C1 segment of cervical spinal cord (tissue), 14 donors: ENCODE data around the gene ARFGAP1.

Source experiments
- DNase-seq, 14 donors: peaks; one replicate each; lab custom pipeline; 2025; lab: John Stamatoyannopoulos, UW

Gene ARFGAP1

DNA sequence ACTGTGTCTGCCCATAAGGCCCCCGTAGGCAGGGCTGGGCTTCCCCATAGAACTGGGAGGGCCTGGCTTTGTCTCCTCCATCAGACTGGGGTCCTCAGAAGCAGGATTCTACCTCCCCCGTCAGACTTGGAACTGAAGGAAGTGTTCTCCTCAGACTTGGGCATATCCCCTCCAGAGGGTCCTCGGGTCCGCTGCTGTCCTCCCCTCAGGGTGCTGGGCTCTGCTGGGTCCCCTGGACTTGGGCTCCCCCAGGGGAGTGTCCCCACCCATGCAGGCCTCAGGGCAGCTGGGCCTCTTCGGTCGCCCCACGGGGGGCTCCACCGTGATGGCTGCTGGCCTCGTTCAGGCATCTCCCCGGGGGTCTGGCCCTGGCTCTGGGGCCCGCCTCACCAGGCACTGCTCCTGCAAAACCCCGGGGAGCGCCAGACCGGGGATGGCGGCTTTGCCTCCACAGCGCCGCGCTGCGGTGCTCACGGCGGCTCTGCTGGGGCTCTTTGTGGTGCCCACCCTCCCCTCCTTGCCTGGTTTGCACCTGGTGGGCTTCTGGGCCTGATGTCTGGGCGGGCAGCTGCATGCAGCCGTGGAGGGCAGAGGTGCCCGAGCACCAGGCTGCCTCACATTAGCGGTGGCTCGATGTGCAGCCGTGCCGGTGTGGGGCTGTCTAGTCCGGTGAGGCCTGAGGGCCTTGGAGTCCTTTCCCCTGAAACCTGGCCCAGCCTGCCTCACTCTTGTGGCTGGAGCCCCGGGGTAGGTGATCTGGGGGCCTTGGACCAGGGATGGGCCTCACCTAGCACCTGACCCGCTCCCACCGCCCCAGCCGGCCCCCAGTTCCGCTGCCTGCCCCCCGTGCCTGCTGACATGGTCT, 34.3 kb downstream of the ARFGAP1 start:
- no peak for DNase-seq

DNA sequence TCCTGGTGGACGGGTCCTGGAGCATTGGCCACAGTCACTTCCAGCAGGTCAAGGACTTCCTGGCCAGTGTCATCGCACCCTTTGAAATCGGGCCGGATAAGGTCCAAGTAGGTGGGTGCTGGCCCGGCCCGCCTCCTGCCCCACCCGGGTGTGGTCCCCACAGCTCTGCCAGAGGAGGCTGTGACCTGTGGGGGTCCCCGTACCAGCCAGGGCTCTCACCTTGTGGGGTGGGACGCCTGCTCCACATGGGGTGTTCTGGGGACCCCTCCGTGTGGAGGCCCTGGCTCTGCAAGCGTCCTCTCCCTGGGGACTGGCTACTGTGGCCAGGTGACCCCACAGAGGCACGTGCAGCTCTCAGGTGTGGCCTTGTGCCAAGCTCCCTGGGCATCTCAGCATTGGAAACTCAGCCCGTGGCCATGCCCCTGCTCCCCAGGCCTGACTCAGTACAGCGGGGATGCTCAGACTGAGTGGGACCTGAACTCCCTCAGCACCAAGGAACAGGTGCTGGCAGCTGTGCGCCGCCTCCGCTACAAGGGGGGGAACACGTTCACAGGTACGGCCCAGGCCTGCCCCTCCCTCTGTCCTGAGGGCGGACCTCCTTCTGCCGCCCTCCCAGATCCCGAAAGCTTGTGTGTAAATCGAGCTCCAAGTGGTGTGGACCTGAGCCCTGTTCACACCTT, 35.1 kb downstream of the ARFGAP1 start:
- DNase-seq = no peak

DNA sequence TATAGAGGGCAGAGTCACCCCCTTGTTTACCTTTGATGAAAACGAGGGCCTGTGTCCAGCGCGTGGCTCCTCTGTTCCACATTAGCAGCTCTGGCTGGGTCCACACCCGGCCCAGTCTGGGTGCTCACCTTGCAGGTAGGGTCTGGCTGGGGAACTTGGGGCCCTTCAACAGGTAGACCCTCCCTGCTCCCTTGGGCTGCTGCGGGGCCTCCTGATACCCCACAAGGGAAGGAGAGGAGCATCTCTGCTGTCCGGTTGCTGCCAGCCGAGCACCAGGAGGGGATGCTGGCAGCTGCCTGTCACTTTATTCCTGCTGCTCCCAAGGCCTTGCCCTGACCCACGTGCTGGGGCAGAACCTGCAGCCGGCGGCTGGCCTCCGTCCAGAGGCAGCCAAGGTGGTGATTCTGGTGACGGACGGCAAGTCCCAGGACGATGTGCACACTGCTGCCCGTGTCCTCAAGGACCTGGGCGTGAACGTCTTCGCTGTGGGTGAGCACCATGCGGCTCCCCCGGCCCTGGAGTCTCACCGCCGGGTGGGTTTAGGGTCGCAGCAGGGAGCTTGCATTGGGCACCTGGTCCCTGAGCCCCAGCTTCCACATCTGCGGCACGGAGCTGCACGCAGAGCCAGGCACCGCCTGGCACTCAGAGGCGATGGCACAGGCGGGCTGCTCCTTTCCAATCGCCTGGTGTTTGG, 35.8 kb downstream of the ARFGAP1 start:
- no peak for DNase-seq

DNA sequence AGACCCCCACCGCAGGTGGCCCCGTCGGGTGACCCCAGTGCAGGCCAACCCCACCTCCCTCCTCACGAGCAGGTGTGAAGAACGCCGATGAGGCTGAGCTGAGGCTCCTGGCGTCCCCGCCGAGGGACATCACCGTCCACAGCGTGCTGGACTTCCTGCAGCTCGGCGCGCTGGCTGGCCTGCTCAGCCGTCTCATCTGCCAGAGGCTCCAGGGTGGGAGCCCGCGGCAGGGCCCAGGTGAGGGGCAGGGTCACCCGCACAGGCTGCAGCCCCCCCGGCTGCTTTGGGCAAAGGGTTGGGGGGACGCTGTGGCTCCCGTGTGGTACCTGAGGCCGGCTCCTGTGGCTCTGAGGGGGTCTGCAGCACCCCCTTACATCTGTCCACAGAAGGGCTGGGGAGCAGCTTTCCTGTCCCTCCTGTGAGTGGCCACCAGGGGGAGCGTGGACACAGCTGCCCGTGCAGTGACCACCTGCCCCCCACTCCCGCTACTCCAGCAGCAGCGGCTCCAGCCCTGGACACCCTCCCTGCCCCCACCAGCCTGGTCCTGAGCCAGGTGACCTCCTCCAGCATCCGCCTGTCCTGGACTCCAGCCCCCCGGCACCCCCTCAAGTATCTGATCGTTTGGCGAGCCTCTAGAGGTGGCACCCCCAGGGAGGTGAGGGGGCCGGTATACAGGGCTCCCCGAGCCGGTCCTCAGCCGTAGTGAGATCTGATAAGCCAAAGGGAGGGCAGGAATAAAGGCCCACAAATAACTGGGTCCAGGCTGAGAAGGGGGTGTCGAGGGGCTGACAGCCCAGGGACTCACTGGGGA, 36.9 kb downstream of the ARFGAP1 start:
- peak in 3 of 14 donors; percentile 2 to 41 (median 10) for DNase-seq

DNA sequence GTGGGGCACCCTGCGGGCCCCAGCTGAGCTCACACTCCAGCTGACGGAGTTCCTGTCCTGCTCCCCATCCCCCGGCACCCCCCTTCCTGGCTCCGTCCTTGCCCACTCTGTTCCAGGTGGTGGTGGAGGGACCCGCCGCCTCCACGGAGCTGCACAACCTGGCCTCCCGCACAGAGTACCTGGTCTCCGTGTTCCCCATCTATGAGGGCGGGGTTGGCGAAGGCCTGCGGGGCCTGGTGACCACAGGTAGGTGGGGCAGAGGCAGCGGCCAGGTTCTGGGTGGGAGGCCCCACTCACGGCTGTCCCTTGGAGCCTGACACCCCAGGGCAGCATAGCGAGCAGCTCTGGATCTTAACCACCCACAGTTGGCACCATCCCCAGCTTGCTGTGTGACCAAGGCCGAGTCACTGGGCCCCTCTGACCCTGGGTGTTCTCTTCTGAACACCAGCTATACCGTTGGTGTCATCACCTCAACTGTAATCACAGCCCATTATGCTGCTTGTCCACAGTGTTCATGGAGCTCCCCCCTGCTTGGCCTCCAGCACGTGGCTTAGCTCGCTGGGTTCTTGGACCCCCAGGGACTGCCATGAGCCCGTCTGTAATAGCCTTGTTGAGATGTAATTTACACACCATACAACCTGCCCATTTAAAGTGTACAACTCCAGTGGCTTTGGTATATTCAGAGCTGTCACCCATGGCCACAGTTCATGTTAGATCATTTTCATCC, 37.8 kb downstream of the ARFGAP1 start:
- no peak for DNase-seq

DNA sequence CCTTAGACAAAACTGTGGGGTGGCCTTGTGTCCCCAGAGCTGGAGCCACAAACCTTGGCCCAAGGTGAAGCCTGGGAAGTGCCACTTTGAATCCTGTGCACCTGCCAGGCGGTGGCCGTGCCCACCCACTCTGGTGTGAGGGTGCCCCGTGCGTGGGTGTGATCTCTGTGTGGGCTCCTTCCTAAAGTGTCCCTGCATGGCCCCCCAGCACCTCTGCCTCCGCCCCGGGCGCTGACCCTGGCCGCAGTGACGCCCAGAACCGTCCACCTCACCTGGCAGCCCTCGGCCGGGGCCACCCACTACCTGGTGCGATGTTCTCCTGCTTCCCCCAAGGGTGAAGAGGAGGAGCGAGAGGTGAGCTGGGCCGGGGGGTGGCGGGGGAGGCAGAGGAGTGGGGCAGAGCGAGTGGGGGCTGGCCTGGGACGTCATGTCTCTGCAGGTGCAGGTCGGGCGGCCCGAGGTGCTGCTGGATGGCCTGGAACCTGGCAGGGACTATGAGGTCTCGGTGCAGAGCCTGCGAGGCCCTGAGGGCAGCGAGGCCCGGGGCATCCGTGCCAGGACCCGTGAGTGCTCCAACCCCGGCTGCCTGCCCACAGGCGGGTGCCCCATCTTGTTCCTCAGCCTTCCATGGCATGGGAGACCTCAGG, 38.7 kb downstream of the ARFGAP1 start:
- no peak for DNase-seq

DNA sequence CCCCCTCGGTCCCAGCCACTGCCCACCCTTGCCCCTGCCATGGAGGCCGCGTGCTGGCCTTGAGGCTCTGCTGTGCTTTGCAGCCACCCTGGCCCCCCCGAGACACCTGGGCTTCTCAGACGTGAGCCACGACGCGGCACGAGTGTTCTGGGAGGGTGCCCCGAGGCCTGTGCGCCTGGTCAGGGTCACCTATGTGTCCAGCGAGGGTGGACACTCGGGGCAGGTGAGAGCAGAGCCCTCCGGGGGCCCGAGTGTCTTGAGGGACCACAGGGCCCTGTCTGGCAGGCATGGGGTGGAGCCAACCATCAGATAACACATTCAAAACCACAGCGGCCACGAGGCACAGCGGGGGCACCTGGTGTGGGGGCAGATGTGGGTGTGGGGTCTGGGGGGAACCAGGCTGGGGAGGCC, 39.2 kb downstream of the ARFGAP1 start:
- no peak for DNase-seq

DNA sequence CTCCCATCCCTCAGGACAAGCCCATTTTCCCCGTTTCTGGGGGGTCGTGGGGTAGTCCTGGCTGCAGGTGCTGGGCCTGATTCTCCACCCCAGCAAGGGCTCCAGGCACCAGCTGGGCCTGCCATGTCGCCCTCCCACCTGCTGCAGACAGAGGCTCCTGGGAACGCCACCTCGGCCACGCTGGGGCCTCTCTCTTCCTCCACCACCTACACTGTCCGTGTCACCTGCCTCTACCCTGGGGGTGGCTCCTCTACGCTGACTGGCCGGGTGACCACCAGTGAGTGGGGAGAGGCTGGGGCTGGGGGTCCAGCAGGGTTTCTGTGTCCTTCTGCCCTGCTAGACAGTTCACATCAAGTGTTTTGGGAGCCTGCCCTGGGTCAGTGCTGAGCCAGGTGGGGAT, 39.7 kb downstream of the ARFGAP1 start:
- DNase-seq = no peak

DNA sequence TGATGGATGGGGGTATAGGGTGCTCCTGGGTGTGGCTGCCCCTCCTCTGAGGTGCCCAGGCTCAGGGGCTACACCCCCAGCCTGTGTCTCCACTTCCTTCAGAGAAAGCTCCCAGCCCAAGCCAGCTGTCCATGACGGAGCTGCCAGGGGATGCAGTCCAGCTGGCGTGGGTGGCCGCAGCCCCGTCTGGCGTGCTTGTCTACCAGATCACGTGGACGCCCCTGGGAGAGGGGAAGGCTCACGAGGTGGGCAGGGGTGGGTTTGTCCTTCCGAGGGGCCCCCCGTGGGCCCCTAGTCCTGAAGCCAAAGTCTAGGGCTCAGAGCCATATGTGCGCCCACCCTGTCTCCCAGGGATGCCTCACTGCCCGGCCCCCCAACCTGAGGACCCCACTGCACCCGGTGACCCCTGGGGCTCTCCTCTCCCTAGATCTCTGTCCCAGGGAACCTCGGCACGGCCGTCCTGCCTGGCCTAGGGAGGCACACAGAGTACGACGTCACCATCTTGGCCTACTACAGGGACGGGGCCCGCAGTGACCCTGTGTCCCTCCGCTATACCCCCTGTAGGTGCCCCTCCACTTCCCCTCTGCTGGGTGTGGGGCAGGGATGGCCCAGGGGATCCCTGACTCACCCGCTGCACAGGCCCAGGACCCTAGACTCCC, 40.2 kb downstream of the ARFGAP1 start:
- DNase-seq = peak in 1 of 14 donors; percentile 11

DNA sequence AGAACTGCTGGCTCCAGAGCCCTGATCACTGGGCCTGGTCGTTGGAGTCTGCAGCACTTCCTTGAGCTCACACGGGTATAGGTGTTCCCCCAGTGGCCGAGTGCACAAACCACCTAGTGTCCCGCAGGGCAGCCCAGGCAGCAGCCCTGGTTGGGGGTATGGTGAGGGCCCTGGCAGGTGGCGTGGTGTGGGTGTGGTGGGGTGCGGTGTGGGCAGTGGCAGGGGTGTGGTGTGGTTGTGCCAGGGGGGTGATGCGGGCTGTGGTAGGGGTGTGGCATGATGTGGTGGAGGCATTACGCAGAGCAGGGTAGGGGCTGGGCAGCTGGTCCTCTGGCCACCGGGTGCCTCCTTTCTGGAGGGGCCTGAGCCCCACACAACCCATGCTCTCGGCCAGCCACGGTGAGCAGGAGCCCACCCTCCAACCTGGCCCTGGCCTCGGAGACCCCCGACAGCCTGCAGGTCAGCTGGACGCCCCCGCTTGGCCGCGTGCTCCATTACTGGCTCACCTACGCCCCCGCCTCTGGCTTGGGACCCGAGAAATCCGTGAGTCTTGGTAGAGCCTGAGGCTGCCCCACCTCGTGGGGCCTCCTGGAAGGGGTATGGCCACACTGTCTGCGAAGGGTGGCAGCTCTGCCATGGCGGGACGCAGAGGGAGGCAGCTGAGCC, 40.9 kb downstream of the ARFGAP1 start:
- no peak for DNase-seq

DNA sequence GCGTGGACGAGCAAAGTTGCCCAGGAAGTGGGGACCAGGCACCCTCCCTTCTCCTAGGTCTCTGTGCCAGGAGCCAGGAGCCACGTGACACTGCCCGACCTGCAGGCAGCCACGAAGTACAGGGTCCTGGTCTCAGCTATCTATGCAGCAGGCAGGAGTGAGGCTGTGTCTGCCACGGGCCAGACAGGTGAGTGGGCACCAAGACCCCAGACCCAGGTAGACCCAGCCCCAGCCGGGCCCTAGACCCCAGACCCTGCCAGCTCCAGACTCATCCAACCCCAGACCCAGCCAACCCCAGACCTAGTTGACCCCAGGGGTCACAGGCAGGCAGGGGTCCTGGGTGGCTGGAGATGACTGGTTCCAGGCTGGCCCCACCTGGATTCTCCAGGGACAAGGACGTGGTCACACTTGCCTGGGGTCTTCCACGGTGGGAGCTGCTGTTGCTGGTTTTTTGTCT, 41.4 kb downstream of the ARFGAP1 start:
- no peak for DNase-seq

DNA sequence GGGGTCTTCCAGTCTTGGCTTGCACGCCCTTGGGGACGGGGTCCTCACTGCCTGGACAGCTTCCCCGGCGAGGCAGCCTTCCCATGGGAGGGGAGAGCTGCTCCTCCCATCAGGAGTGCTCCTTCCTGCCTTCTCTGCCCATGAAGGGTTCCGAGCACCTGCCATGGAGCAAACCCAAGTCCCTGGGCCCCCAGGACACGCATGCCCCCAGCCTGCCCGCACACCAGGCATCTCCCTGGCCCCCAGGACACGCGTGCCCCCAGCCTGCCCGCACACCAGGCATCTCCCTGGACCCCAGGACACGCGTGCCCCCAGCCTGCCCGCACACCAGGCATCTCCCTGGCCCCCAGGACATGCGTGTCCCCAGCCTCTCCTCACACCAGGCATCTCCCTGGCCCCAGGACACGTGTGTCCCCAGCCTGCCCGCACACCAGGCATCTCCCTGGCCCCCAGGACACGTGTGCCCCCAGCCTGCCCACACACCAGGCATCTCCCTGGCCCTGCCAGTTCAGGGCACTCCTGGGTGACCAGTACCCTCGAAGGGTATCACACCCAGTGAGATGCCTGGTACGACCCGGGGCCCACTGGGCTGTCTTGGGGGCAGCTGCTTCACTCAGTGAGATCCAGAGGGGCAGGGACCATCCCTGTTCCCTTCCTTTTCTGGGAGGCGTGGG, 42.1 kb downstream of the ARFGAP1 start:
- DNase-seq = no peak

DNA sequence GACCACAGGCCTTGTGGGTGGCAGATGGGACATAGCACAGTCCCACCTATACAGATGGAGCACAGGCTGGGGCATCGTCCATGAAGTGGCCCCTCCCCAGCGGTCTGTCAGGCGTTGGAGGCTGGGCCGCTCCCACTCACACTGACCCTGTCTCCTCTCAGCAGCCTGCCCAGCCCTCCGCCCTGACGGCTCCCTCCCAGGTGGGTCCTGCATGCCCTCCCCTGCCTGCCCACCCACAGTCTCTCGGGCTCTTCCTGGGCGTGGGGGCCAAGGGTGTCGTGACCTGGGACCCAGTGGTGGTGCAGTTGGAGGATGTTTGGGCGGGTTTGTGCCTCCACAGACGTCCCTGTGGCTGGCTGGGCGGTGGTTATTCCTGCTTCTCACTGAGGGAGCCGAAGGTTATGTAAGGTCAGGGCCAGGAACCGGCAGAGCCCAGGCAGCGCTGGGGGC, 42.7 kb downstream of the ARFGAP1 start:
- DNase-seq = no peak

DNA sequence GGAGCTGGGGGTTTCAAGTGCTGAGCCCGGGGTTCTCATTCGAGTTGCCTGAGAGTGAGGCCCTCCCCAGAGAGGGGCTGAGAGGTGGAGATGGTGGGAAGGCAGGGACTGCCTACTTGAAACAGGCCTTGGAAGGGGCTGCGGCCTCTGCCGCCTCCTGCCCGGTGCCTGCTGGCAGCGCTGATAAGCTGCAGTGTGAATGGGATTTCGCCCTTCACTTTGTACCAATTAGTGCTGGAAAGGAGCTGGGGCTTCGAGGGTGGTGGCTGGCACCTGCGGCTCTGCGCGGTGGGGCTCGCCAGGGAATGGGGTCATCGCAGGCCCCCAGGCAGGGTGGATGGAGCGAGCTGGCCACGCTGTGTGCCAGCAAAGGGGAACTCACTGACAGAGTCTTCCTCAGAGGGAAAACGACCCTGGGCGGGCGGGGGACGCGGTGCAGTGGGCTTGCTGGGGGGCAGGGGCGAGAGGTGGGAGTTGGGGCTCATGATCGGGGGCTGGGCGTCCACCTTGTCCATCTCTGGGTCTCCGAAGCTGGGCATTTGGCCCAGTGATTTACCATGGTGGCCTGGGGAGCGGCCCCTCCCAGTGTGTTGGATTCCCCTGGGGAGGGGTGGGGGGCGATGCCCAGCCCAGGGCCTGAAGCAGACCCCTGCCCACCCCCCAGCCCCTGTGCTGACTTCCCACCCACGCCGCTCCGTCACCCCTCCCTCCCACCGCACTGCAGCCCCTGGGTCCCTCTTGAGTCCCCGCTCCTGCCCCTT, 43.3 kb downstream of the ARFGAP1 start:
- no peak for DNase-seq

DNA sequence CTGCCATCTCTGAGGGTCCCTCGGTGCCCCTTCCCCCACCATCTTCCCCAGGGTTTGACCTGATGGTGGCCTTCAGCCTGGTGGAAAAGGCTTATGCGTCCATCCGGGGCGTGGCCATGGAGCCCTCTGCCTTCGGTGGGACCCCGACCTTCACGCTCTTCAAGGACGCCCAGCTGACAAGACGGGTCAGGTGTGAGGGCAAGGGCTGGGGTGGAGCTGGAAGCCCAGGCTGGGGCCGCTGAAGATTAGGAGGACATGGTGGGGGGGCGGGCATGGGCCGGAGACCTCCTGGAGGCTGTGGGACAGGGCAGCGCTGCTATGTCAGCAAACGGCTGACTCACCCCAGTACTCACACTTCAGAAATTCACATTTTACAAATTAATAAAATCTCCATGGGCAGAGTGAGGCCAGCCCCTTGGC, 43.9 kb downstream of the ARFGAP1 start:
- DNase-seq = no peak

DNA sequence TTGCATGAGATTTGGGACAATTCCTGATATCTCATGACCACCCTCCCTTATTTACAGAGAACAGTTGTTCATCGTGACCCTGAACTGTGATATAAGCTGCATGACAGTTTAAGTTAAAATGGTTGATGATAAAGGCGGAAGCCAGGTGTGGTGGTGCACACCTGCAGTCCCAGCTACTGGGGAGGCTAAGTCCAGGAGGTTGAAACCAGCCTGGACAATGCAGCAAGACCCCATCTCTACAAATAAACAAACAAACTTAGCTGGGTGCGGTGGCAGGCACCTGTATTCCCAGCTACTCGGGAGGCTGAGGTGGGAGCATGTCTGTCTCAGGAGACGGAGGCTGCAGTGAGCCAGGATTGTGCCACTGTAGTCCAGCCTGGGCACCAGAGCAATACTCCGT, 44.4 kb downstream of the ARFGAP1 start:
- no peak for DNase-seq

DNA sequence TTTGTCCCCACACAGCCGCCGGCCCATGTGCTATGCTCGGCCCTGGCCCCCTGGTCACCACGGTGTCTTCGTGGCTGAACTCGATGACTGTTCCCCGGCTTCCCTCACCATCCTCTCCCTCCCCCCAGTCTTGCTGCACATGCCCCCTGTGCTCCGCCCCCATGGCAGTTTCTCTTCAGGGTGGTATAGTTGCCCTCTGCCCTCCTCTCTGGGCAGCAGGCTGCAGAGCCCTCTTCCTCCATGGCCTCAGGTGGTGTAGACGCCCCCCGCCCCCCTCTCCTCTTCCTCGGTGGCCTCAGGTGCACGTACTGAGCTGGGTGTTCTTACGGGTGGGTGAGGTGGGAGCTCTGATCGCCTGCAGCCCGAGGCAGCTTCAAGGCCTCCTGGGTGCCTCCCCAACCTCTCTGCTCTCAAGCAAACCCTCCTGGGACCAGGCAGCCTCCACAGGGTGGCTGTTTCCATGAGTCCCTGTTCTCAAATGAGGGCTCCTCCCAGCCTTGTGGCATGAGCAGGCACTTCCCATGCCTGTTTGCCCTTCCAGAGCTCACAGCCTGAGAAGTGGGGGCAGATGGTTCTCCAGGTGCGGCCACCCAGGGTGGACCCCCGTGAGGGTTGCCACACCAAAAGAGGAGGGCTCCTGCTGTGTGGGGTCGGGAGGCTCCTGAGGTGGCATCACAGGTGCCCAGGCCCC, 45.1 kb downstream of the ARFGAP1 start:
- no peak for DNase-seq
